ENCODE data around the gene ELOVL1. TPM values are rescaled to one million over a fixed set of nuclear protein-coding genes. Genes with fewer than 3 reads are reported as not detected.

Gene ELOVL1
- total and polyA plus RNA-seq, 10 of the 15 experiments (the other 5 are each of a cell fraction or from before 2014, with no cell fraction given), result 58.5 to 139 (median 89.8) TPM

DNA sequence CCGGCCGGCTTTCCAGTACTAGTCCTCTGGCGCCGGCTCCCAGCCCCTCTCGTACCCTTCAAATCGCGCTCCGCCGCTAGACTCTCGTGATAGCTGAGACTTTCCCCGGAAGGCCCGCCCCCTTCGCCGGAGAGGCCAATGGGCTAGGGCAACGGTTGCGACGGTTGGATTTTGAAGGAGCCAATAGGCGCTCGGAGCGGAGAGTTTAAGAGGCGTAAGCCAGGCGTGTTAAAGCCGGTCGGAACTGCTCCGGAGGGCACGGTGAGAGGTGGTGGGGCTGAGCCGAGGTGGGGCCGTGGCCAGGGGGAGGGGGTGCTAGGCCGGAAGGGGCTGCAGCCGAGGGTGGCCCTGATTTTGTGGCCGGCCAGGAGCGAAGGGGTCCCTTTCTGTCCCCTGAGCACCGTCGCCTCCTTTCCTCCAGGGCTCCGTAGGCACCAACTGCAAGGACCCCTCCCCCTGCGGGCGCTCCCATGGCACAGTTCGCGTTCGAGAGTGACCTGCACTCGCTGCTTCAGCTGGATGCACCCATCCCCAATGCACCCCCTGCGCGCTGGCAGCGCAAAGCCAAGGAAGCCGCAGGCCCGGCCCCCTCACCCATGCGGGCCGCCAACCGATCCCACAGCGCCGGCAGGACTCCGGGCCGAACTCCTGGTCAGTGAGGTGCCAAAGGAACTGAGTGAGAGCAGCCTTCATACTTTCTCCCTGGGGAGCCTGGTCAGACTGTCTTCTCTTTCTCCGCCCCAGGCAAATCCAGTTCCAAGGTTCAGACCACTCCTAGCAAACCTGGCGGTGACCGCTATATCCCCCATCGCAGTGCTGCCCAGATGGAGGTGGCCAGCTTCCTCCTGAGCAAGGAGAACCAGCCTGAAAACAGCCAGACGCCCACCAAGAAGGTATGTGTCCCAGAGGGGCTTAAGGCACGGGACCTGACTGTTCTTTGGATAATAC, 8.8 kb downstream of the ELOVL1 start, which contains the start of gene CDC20:
TSS of gene CDC20 (plus strand) at position 236 of the 948 bp plus-strand sequence. CDS start at position 471, 235 bp downstream.
- peak within 1 kb of the TSS; percentile 96 for H3K4me2 ChIP-seq (ENCODE audit: control insufficient read depth, insufficient read depth)
- DNase-seq (ENCODE audit: low read depth, low spot score) (peak; percentile 89), ATAC-seq (peak; percentile 98), FAIRE-seq (peak; percentile 62)
- POLR2A ChIA-PET, result interaction anchor here (1.0 to 3.0 kb wide), 8 partner anchors 9 to 291 kb away, joined by 3 to 25 read pairs (median 6); partner anchors contain the start of genes ELOVL1, KDM4A, MED8 and SZT2
- WGBS (ENCODE audit: insufficient coverage, insufficient replicate concordance, low lambda C conversion rate, missing lambda C conversion rate), result under 1% methylated on average over 43 of the region's 59 CpGs
- no peaks in the 10 kb centered on the region for H4K20me1 ChIP-seq (ENCODE audit: control insufficient read depth, insufficient read depth)
- H3K4me3 ChIP-seq, result peak within 1 kb of the TSS; percentile 92
- RAD21 ChIA-PET (ENCODE audit: unreplicated experiment), result interaction anchor here (0.7 to 3.2 kb wide), 16 partner anchors 9 to 446 kb away, joined by 3 to 49 read pairs (median 6); partner anchors contain the start of gene ELOVL1
- in situ Hi-C loops (cut with MboI), result no loop called here
- H2AFZ ChIP-seq (ENCODE audit: control insufficient read depth, low read depth, low read length), result peak within 1 kb of the TSS; percentile 92
- peak within 1 kb of the TSS; percentile 95 for H3K9ac ChIP-seq (ENCODE audit: control insufficient read depth, insufficient read depth, low read length)
- H3K27ac ChIP-seq (ENCODE audit: control insufficient read depth, insufficient read depth), result peak within 1 kb of the TSS; percentile 87
- SMC1A ChIA-PET (ENCODE audit: uncharacterized antibody, unreplicated experiment), result interaction anchor here (0.7 to 4.5 kb wide), 11 partner anchors 9 to 135 kb away, joined by 3 to 26 read pairs (median 6); partner anchors contain the start of genes ELOVL1, MED8 and SZT2
- TSS peak; percentile 84 for BruUV-seq (replicated peaks)
- intact Hi-C loops (cut with micrococcal nuclease; ENCODE audit: unreplicated experiment), result loop anchor here (2.0 kb wide), 1 partner anchor 120 kb away; no protein-coding TSS in a partner anchor
- H3K9me3 ChIP-seq (replicated peaks; ENCODE audit: control insufficient read depth, insufficient read depth, low read length), result no peaks in the 10 kb centered on the region
- H3K4me1 ChIP-seq (ENCODE audit: control insufficient read depth, insufficient read depth, low read length), result peaks cover 10% of the 10 kb centered on the region
- peaks cover 11 to 13% of the 10 kb centered on the region in 2 experiments for H3K36me3 ChIP-seq (ENCODE audit: control insufficient read depth in 2 of 2, insufficient read depth in 2 of 2, low read length in 1 of 2)
- H3K27me3 ChIP-seq (replicated peaks in 1 of 2; ENCODE audit: control insufficient read depth in 2 of 2, insufficient read depth in 2 of 2, low read length in 1 of 2), result no peaks in the 10 kb centered on the region
- peaks cover 36% of the 10 kb centered on the region for H3K79me2 ChIP-seq (ENCODE audit: control insufficient read depth, insufficient read depth, low read length)
- CTCF ChIA-PET, result interaction anchor here (1.0 to 3.1 kb wide), 9 partner anchors 9 to 140 kb away, joined by 3 to 44 read pairs (median 6); partner anchors contain the start of genes ELOVL1, HYI, MED8 and SZT2
- TF ChIP-seq CBFB (IDR thresholded peaks at IDR 0.05; ENCODE audit: low read depth) (peak; percentile 87), SP1 (IDR thresholded peaks at IDR 0.05; ENCODE audit: low read depth, low read length) (peak; percentile 95), GABPA (IDR thresholded peaks at IDR 0.05; ENCODE audit: low read depth) (peak; percentile 87), ATF7 (IDR thresholded peaks at IDR 0.05; ENCODE audit: low read depth) (no peak), YBX1 (IDR thresholded peaks at IDR 0.05) (no peak), CBX3 (IDR thresholded peaks at IDR 0.05; ENCODE audit: borderline replicate concordance, low read depth) (no peak)
- TF ChIP-seq, protein P1, sequence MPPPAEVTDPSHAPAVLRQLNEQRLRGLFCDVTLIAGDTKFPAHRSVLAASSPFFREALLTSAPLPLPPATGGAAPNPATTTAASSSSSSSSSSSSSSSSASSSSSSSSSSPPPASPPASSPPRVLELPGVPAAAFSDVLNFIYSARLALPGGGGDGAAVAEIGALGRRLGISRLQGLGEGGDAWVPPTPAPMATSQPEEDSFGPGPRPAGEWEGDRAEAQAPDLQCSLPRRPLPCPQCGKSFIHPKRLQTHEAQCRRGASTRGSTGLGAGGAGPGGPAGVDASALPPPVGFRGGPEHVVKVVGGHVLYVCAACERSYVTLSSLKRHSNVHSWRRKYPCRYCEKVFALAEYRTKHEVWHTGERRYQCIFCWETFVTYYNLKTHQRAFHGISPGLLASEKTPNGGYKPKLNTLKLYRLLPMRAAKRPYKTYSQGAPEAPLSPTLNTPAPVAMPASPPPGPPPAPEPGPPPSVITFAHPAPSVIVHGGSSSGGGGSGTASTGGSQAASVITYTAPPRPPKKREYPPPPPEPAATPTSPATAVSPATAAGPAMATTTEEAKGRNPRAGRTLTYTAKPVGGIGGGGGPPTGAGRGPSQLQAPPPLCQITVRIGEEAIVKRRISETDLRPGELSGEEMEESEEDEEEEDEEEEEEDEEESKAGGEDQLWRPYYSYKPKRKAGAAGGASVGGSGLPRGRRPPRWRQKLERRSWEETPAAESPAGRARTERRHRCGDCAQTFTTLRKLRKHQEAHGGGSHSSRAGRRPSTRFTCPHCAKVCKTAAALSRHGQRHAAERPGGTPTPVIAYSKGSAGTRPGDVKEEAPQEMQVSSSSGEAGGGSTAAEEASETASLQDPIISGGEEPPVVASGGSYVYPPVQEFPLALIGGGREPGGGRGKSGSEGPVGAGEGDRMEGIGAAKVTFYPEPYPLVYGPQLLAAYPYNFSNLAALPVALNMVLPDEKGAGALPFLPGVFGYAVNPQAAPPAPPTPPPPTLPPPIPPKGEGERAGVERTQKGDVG (CRISPR knock-in tag; IDR thresholded peaks at IDR 0.05), result no peak
- TF ChIP-seq, protein P2, sequence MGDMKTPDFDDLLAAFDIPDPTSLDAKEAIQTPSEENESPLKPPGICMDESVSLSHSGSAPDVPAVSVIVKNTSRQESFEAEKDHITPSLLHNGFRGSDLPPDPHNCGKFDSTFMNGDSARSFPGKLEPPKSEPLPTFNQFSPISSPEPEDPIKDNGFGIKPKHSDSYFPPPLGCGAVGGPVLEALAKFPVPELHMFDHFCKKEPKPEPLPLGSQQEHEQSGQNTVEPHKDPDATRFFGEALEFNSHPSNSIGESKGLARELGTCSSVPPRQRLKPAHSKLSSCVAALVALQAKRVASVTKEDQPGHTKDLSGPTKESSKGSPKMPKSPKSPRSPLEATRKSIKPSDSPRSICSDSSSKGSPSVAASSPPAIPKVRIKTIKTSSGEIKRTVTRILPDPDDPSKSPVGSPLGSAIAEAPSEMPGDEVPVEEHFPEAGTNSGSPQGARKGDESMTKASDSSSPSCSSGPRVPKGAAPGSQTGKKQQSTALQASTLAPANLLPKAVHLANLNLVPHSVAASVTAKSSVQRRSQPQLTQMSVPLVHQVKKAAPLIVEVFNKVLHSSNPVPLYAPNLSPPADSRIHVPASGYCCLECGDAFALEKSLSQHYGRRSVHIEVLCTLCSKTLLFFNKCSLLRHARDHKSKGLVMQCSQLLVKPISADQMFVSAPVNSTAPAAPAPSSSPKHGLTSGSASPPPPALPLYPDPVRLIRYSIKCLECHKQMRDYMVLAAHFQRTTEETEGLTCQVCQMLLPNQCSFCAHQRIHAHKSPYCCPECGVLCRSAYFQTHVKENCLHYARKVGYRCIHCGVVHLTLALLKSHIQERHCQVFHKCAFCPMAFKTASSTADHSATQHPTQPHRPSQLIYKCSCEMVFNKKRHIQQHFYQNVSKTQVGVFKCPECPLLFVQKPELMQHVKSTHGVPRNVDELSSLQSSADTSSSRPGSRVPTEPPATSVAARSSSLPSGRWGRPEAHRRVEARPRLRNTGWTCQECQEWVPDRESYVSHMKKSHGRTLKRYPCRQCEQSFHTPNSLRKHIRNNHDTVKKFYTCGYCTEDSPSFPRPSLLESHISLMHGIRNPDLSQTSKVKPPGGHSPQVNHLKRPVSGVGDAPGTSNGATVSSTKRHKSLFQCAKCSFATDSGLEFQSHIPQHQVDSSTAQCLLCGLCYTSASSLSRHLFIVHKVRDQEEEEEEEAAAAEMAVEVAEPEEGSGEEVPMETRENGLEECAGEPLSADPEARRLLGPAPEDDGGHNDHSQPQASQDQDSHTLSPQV (IDR thresholded peaks at IDR 0.05), result no peak
- TF ChIP-seq, protein P3, sequence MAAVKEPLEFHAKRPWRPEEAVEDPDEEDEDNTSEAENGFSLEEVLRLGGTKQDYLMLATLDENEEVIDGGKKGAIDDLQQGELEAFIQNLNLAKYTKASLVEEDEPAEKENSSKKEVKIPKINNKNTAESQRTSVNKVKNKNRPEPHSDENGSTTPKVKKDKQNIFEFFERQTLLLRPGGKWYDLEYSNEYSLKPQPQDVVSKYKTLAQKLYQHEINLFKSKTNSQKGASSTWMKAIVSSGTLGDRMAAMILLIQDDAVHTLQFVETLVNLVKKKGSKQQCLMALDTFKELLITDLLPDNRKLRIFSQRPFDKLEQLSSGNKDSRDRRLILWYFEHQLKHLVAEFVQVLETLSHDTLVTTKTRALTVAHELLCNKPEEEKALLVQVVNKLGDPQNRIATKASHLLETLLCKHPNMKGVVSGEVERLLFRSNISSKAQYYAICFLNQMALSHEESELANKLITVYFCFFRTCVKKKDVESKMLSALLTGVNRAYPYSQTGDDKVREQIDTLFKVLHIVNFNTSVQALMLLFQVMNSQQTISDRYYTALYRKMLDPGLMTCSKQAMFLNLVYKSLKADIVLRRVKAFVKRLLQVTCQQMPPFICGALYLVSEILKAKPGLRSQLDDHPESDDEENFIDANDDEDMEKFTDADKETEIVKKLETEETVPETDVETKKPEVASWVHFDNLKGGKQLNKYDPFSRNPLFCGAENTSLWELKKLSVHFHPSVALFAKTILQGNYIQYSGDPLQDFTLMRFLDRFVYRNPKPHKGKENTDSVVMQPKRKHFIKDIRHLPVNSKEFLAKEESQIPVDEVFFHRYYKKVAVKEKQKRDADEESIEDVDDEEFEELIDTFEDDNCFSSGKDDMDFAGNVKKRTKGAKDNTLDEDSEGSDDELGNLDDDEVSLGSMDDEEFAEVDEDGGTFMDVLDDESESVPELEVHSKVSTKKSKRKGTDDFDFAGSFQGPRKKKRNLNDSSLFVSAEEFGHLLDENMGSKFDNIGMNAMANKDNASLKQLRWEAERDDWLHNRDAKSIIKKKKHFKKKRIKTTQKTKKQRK (IDR thresholded peaks at IDR 0.05; ENCODE audit: low read depth, low read length), result no peak
